Astrocyte (in vitro differentiated cells and primary cell): ENCODE results near the gene TMEM25.

ENCODE experiments used
- EZH2 ChIP-seq: IDR thresholded peaks from 2 replicates; pipeline ENCODE4 v1.6.1; 2012; ENCODE audit warnings: mild to moderate bottlenecking, low read length, inconsistent platforms; ENCODE audit not compliant: insufficient read depth
- TF ChIP-seq, protein P1 (sequence below): IDR thresholded peaks from 2 replicates; pipeline ENCODE4 v1.5.1; 2011; ENCODE audit warnings: low read depth, mild to moderate bottlenecking, inconsistent platforms, low read length, moderate library complexity; ENCODE audit not compliant: insufficient read depth

DNA sequence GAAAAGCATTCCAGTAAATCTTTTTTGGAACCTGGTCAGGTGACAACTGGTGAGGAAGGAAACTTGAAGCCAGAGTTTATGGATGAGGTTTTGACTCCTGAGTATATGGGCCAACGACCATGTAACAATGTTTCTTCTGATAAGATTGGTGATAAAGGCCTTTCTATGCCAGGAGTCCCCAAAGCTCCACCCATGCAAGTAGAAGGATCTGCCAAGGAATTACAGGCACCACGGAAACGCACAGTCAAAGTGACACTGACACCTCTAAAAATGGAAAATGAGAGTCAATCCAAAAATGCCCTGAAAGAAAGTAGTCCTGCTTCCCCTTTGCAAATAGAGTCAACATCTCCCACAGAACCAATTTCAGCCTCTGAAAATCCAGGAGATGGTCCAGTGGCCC, 27.8 kb upstream of the TMEM25 start:
- TF ChIP-seq, protein P1, sequence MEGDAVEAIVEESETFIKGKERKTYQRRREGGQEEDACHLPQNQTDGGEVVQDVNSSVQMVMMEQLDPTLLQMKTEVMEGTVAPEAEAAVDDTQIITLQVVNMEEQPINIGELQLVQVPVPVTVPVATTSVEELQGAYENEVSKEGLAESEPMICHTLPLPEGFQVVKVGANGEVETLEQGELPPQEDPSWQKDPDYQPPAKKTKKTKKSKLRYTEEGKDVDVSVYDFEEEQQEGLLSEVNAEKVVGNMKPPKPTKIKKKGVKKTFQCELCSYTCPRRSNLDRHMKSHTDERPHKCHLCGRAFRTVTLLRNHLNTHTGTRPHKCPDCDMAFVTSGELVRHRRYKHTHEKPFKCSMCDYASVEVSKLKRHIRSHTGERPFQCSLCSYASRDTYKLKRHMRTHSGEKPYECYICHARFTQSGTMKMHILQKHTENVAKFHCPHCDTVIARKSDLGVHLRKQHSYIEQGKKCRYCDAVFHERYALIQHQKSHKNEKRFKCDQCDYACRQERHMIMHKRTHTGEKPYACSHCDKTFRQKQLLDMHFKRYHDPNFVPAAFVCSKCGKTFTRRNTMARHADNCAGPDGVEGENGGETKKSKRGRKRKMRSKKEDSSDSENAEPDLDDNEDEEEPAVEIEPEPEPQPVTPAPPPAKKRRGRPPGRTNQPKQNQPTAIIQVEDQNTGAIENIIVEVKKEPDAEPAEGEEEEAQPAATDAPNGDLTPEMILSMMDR = no peak
- no peak for TF ChIP-seq EZH2
